B cell (primary cell): ENCODE results near the gene CXCR6. TPM values are rescaled to one million over a fixed set of nuclear protein-coding genes. Genes with fewer than 3 reads are reported as not detected.

ENCODE experiments used
- ATAC-seq: fragments of 200-7000 bp; cut with Tn5 transposase; one replicate; pipeline ENCODE4 v1.10.0; 2021; ENCODE audit warnings: low read depth, mild to moderate bottlenecking, moderate number of reproducible peaks, moderate library complexity
- CTCF ChIA-PET: fragments of 350-600 bp; sonication (Branson Sonifier 250); formaldehyde crosslinking; loops from one replicate; lab custom pipeline; 2021; ENCODE audit warnings: antibody characterized with exemption, inconsistent platforms; lab: Charles Lee
- POLR2A ChIA-PET: fragments of 350-600 bp; sonication (Branson Sonifier 250); formaldehyde crosslinking; loops from one replicate; lab custom pipeline; 2021; ENCODE audit warnings: antibody characterized with exemption; lab: Charles Lee
- DNase-seq: peaks from one replicate; pipeline ENCODE4 v3.0.0; 2013
- H2AFZ ChIP-seq: 2 replicates; pipeline ENCODE4 v1.6.1; 2012; ENCODE audit warnings: mild to moderate bottlenecking, low read depth, low read length; ENCODE audit not compliant: insufficient read depth, poor library complexity, severe bottlenecking
- H3K27ac ChIP-seq, 2 donors: 1 replicate in 1 of 2; 2 replicates in 1 of 2; pipeline ENCODE4 v1.5.1; 2012 to 2013; ENCODE audit warnings: low read length in 2 of 2, mild to moderate bottlenecking in 2 of 2, moderate library complexity in 1 of 2
- H3K27me3 ChIP-seq, 4 experiments: fragments of 200-600 bp in 1 of 4; sonication (generic) in 1 of 4; replicated peaks in 1 of 4; 1 replicate in 2 of 4; 2 replicates in 2 of 4; pipeline versions ENCODE4 v1.6.1 to v1.7.0; 2013 to 2016; ENCODE audit warnings: low read length in 3 of 4, mild to moderate bottlenecking in 2 of 4, mixed read lengths in 1 of 4, moderate library complexity in 1 of 4; ENCODE audit not compliant: insufficient read depth in 4 of 4, control insufficient read depth in 3 of 4; ENCODE audit errors: control extremely low read depth in 1 of 4
- H3K36me3 ChIP-seq, 2 experiments: replicated peaks in 1 of 2; 1 replicate in 1 of 2; 2 replicates in 1 of 2; pipeline versions ENCODE4 v1.6.1 to v1.7.1; 2013; ENCODE audit warnings: low read length in 1 of 2; ENCODE audit not compliant: insufficient read depth in 2 of 2, control insufficient read depth in 1 of 2; ENCODE audit errors: control extremely low read depth in 1 of 2, extremely low read depth in 1 of 2
- H3K4me1 ChIP-seq, 2 donors: fragments of 200-600 bp in 1 of 2; sonication (generic) in 1 of 2; 1 replicate in 1 of 2; 2 replicates in 1 of 2; pipeline versions ENCODE4 v1.5.1 to v1.6.1; 2013 to 2017; ENCODE audit warnings: low read length in 2 of 2; ENCODE audit not compliant: control insufficient read depth in 2 of 2, insufficient read depth in 2 of 2
- H3K4me2 ChIP-seq: replicated peaks from 2 replicates; pipeline ENCODE3; 2012; ENCODE audit warnings: mild to moderate bottlenecking, low read depth, low read length; ENCODE audit not compliant: poor library complexity, severe bottlenecking
- H3K4me3 ChIP-seq, 5 experiments: fragments of 200-600 bp in 1 of 5; sonication (generic) in 1 of 5; 1 replicate in 3 of 5; 2 replicates in 2 of 5; pipeline versions ENCODE4 v1.5.1 to v1.7.0; 2011 to 2016; ENCODE audit warnings: low read length in 4 of 5, mild to moderate bottlenecking in 4 of 5, low read depth in 2 of 5, control low read depth in 1 of 5, moderate library complexity in 1 of 5; ENCODE audit not compliant: insufficient read depth in 1 of 5; ENCODE audit errors: control extremely low read depth in 1 of 5, extremely low read depth in 1 of 5
- H3K79me2 ChIP-seq: fragments of 200-600 bp; sonication (generic); one replicate; pipeline ENCODE4 v1.6.0; 2016; ENCODE audit warnings: low read length; ENCODE audit not compliant: control insufficient read depth, insufficient read depth
- H3K9ac ChIP-seq: fragments of 200-600 bp; sonication (generic); 2 replicates; pipeline ENCODE4 v1.6.1; 2017; ENCODE audit warnings: mild to moderate bottlenecking, low read length, moderate library complexity
- H3K9me3 ChIP-seq, 3 donors: one replicate each; pipeline versions ENCODE4 v1.6.1 to v1.7.1; 2013; ENCODE audit warnings: low read length in 2 of 3; ENCODE audit not compliant: control insufficient read depth in 2 of 3, insufficient read depth in 1 of 3; ENCODE audit errors: control extremely low read depth in 1 of 3
- H4K20me1 ChIP-seq: 2 replicates; pipeline ENCODE4 v1.6.0; 2012; ENCODE audit warnings: mild to moderate bottlenecking, low read length; ENCODE audit not compliant: insufficient read depth, control insufficient read depth, poor library complexity, severe bottlenecking
- H3K27ac Mint-ChIP-seq: one replicate; pipeline ENCODE4 v1.8.0; 2021; ENCODE audit warnings: mixed read lengths
- H3K27me3 Mint-ChIP-seq: one replicate; pipeline ENCODE4 v1.8.0; 2021; ENCODE audit warnings: mixed read lengths
- H3K4me1 Mint-ChIP-seq: one replicate; pipeline ENCODE4 v1.8.0; 2021; ENCODE audit warnings: mixed read lengths
- H3K4me3 Mint-ChIP-seq: one replicate; pipeline ENCODE4 v1.8.0; 2021; ENCODE audit warnings: mixed read lengths
- H3K9me3 Mint-ChIP-seq: one replicate; pipeline ENCODE4 v1.8.0; 2022; ENCODE audit warnings: mixed read lengths; ENCODE audit not compliant: insufficient read depth
- EZH2 ChIP-seq: IDR thresholded peaks from 2 replicates; pipeline ENCODE4 v1.6.1; 2012; ENCODE audit warnings: borderline replicate concordance, low read depth, mild to moderate bottlenecking, moderate library complexity, low read length; ENCODE audit not compliant: insufficient read depth, poor library complexity, severe bottlenecking
- WGBS: methylation state at CpG from one replicate; pipeline ENCODE4 v1.1.5; 2013; ENCODE audit warnings: missing lambda C conversion rate; ENCODE audit not compliant: insufficient coverage; 5-methylcytosine and 5-hydroxymethylcytosine counted together
- intact Hi-C: fragments of 100-400 bp; cut with micrococcal nuclease; formaldehyde crosslinking; loops from one replicate; pipeline ENCODE4 v1.10.0; 2022
- polyA plus RNA-seq: library from polyadenylated mRNA; depleted of rRNA; stranded (reverse); fragments of >200 nt; gene quantifications from 2 replicates; pipeline ENCODE4 v1.2.3, GENCODE V29; 2012
- total RNA-seq, 2 donors: library from RNA; stranded (reverse); fragments of 120-200 nt in 1 of 2; gene quantifications; 1 replicate in 1 of 2; 2 replicates in 1 of 2; pipeline versions ENCODE4 v1.2.3 to v1.2.4, GENCODE V29; 2013 to 2022
- TF ChIP-seq, protein P1 (sequence below): fragments of 200-600 bp; IDR thresholded peaks from one replicate; pipeline ENCODE4 v1.8.0; 2022; ENCODE audit warnings: antibody characterized with exemption, mild to moderate bottlenecking

The CXCR6 gene
- total and polyA plus RNA-seq, 2 donors (not counting 1 experiment from before 2014, with no cell fraction given): not detected

DNA sequence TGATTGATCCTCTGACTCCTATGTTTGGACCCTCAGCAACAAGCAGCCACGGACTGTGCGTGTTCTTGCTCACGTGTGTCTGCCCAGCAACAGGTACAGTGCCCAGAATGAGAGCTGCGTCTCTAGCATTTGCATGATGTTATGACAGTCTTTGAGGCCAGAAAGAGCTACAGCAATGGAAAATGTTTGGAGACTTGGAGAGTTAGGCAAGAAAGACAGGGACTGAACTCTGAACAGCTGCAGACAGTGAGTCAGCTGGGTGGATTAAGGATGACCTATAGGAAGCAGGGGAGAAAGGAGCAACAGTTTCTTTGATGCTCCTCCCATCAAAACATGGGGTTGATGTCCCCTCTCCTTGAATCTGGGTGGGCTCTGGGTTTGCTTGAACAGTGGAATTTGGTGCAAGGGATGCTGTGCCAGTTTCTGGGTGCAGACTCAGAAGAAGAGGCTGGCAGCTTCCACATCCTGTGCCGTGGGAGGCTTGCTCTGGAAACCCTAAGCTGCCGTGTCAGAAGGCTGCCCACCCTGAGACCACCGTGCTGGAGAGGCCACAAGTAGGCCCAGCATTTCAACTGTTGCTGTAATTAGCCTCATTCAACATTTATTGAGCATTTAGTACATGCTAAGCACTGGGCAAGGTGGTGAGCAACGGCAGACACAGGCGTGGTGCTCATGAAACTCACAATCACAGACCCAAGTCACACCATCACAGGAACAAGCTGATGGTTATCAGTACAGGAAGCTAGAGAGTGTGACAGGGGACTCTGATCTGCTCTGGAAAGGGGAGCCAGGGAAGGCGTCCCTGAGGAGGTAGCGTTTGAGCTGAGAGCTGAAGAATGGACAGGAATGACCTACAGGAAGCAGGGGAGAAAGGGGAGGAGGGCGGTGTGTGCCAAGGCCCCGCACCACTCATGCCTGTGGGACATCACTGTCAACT lies 35.2 kb upstream of the CXCR6 start:
- ChIA-PET POLR2A (no interaction called here), CTCF (interaction anchor here (1.2 kb wide), 1 partner anchor 67 kb away, joined by 3 read pairs; the partner anchor contains the start of gene LZTFL1)
- intact Hi-C loops: no loop called here
- Histone ChIP-seq H4K20me1 (no peaks in the 10 kb centered on the region), H3K4me2 (no peak overlapping the region), H3K9ac (no peak overlapping the region), H3K9me3 (peaks cover 0 to 2% (median 0%) of the 10 kb centered on the region in 3 donors), H3K27me3 (no peaks in the 10 kb centered on the region), H2AFZ (no peak overlapping the region), H3K79me2 (no peaks in the 10 kb centered on the region), H3K36me3 (peaks cover 0 to 2% of the 10 kb centered on the region in 2 experiments), H3K27ac (no peak overlapping the region), H3K4me1 (peaks cover 16 to 46% of the 10 kb centered on the region in 2 donors), H3K4me3 (no peak overlapping the region)
- H3K4me1 Mint-ChIP-seq: peaks cover 53% of the 10 kb centered on the region
- no peaks in the 10 kb centered on the region for H3K27me3 Mint-ChIP-seq
- no peak overlapping the region for H3K27ac Mint-ChIP-seq
- no peak for DNase-seq
- WGBS: 87% methylated on average over 9 of the region's 13 CpGs
- H3K4me3 Mint-ChIP-seq: no peak overlapping the region
- no peak for TF ChIP-seq EZH2
- TF ChIP-seq, protein P1, sequence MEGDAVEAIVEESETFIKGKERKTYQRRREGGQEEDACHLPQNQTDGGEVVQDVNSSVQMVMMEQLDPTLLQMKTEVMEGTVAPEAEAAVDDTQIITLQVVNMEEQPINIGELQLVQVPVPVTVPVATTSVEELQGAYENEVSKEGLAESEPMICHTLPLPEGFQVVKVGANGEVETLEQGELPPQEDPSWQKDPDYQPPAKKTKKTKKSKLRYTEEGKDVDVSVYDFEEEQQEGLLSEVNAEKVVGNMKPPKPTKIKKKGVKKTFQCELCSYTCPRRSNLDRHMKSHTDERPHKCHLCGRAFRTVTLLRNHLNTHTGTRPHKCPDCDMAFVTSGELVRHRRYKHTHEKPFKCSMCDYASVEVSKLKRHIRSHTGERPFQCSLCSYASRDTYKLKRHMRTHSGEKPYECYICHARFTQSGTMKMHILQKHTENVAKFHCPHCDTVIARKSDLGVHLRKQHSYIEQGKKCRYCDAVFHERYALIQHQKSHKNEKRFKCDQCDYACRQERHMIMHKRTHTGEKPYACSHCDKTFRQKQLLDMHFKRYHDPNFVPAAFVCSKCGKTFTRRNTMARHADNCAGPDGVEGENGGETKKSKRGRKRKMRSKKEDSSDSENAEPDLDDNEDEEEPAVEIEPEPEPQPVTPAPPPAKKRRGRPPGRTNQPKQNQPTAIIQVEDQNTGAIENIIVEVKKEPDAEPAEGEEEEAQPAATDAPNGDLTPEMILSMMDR: no peak
- H3K9me3 Mint-ChIP-seq: no peaks in the 10 kb centered on the region
- no peak for ATAC-seq

DNA sequence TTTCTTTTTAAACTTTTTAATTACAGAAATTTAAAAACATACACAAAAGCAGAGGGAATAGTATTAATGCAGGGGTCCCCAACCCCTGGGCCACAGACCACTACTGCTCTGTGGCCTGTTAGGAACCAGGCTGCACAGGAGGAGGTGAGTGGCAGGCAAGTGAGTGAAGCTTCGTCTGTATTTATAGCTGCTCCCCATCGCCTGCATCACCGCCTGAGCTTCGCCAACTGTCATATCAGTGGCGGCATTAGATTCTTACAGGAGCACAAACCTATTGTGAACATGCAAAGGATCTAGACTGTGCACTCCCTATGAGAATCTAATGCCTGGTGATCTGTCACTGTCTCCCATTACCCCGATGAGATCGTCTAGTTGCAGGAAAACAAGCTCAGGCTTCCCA lies 34.5 kb upstream of the CXCR6 start:
- H3K9me3 Mint-ChIP-seq: no peaks in the 10 kb centered on the region
- Histone ChIP-seq H3K4me2 (no peak overlapping the region), H4K20me1 (no peaks in the 10 kb centered on the region), H3K4me1 (peaks cover 16 to 45% of the 10 kb centered on the region in 2 donors), H3K36me3 (peaks cover 0 to 2% of the 10 kb centered on the region in 2 experiments), H3K9me3 (peaks cover 0 to 2% (median 0%) of the 10 kb centered on the region in 3 donors), H3K27me3 (no peaks in the 10 kb centered on the region), H3K27ac (no peak overlapping the region), H2AFZ (no peak overlapping the region), H3K4me3 (no peak overlapping the region), H3K79me2 (no peaks in the 10 kb centered on the region), H3K9ac (no peak overlapping the region)
- H3K27ac Mint-ChIP-seq: no peak overlapping the region
- DNase-seq (no peak), ATAC-seq (no peak)
- intact Hi-C loops: no loop called here
- H3K27me3 Mint-ChIP-seq: no peaks in the 10 kb centered on the region
- peaks cover 49% of the 10 kb centered on the region for H3K4me1 Mint-ChIP-seq
- H3K4me3 Mint-ChIP-seq: no peak overlapping the region
- POLR2A ChIA-PET: no interaction called here
- CTCF ChIA-PET: interaction anchor here (1.2 kb wide), 1 partner anchor 68 kb away, joined by 3 read pairs; the partner anchor contains the start of gene LZTFL1
- WGBS: 81% methylated on average over 5 of the region's 7 CpGs
- TF ChIP-seq, protein P1: no peak
- TF ChIP-seq EZH2: no peak
